NCI-H2196 treated with DMSO at 0.1 percent for 48 hours (cell line): ENCODE data around the gene PKD1L1.

Source experiments
- DNase-seq: peaks from one replicate; lab custom pipeline; 2025; ENCODE audit not compliant: unreplicated experiment; lab: John Stamatoyannopoulos, UW

PKD1L1 gene

DNA sequence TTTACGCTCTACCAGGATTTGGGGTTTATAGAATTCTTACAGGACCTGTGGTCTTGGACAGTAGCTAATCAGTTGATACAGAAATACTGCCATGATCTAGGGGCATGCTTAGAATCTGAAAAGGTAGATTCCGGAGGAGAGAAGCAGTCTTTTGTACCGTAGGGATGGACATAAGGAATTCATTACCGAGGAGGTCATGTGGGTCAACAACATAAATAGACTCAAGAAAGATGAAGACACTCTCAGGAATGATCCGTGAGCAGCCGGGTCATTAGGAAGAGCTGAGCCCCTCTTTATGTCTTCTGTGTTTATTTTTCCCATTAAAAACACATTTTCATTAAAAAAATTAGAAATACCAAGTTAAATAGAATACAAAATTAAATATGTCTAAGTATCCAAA, 206.3 kb downstream of the PKD1L1 start:
- DNase-seq, result no peak

- no peak for DNase-seq
Measured at GRCh38 chr7:47739891-47740290, 208.4 kb downstream of the PKD1L1 start.

DNA sequence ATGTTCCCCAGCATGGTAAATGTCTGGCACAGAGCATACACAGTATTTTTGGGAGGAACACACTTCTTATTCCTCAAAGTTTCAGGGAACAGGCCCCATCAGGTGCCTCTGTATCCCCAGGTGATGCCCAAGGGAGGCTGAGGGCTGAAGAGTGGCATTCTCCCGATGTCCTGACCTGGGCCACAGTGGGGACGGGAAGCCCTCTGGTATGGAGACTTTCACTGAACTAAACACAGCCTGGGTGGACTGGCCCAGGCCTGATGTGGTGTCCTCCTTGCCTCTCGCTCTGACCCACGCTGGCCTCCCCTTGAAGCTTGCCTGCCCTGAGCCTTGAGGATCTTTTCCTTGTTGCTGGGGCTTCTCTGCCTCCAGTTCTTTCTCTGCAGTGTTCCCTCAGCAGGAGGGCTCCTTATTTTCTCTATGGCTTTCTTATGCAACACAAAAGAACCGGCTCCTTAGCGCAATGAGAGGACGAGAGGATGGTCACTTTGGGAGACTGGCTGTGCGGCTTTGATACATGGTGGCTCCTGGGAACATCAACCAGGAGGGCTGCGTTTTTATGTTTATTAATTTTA, 208.9 kb downstream of the PKD1L1 start:
- DNase-seq, result no peak

- DNase-seq, result no peak
Measured at GRCh38 chr7:47738563-47739166, 209.6 kb downstream of the PKD1L1 start.

- no peak for DNase-seq
Measured at GRCh38 chr7:47737601-47738000, 210.7 kb downstream of the PKD1L1 start.

DNA sequence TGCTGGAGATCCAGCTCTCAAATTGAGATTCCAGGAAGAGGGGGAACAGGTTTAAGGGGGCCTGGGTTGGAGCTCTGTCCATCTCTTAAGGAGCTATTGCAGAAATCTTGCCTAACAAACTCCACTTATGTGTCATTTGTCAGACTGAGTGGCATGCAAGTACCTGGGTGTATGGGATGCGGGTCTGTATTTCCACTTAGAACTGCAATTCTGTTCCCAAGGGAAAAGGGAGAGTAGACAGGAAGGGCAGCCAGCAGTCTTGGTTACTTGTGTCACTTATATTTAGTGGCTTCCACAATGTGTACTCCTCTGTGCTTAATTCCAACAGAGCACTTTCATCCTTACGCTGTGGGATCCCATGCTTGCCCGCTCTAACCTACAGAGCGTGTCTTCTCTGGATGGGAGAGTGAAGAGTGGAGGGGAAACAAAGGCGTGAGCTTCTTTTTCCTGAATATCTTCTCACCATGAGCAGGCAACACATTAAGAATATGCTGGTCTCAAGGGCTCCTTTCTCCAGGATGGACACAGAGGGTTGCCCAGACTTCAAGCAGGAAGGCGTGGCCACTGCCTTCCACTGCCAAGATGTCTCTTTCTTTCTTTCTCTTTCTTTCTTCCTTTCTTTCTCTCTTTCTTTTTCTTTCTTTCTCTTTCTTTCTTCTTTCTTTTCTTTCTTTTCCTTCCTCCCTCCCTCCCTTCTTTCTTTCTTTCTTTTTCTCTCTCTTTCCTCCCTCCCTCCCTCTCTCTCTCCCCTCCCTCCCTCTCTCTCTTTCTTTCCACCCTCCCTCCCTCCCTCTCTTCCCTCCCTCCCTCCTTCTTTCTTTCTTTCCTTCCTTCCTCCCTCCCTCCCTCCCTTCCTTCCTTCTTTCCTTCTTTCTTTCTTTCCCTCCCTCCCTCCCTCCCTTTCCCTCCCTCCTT, 212.6 kb downstream of the PKD1L1 start:
- no peak for DNase-seq

GRCh38 chr7:47734949-47735291, 213.3 kb downstream of the PKD1L1 start:
- DNase-seq, result no peak

DNA sequence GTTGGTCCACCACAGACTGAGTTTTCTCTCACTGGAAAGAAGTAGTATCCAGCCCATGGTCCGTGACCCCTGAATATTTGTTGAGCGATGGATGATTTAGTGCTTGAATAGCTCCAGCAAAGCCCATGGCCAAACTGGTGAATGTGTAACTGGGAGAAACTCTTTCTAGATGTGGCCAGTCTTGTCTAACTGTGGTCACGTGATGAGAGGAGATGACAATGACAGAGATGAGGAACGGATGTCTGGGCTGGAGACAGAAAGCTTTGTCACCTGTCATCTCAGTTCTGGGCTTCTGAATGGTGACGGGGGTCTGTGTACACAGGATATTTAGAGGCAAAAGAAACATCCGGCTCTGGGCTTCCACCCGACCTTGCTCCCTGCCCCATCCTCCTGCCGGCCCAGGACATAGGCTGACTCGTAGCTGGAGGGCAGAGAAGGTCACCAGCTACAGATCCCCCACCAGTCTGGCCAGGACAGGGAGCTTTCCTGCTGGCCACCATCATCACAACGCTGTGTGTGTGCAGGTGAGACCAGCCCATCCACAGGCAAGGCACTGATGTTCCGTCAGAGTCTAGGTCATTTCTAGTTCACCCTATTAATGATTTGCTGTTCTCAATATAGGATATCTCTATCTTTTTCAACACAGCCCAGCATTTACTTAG, 213.8 kb downstream of the PKD1L1 start:
- no peak for DNase-seq

DNA sequence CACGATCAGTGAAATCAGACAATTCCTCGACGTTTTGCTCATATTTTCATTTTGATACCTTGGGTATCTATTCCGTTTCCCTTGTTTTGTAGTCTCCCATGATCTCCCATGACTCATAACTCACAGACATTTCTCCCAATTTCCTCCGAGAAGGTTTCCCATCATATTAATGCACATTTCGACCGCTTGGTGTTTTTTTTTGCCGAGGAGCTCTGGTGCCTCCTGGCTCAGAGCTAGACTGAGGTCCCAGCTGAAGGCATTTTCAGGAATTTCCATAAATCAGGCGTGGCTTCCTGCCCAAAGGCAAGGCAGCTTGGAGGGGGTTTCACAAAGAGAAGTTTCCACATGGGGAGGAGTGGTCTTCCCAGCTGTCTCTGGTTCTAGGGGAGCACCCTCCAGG, 218.1 kb downstream of the PKD1L1 start:
- DNase-seq, result no peak

DNA sequence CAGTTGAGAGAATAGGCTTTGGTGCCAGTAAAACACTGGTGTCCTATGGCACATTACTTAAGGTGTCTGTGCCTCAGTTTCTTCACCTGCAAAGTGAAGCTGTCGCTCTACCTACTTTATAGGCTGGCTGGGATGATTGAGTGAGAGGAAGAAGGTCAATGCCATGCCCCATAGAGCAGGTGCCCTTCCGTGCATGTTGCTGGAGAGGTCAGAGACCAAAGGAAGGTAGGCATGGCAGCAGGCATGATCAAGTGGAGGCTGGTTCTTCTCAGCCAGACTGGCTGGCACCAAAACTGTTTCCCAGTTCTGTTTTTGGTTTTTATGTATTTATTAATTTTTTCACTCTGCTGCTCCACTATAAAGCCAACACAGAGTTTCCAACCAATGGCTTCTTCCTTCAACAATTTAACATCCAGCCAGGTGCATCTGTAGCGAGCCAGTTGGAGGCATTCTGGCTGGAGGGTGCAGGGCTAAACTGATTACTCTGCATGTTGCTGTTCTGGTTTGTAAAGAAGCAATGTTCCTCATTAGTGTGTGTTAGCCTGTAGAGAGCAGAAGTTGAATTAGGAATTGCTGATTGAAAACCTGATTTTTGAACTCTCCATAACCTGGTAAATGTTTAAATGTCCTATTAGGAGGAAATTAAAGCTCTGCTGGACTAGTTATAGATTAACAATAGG, 222.1 kb downstream of the PKD1L1 start:
- no peak for DNase-seq

DNA sequence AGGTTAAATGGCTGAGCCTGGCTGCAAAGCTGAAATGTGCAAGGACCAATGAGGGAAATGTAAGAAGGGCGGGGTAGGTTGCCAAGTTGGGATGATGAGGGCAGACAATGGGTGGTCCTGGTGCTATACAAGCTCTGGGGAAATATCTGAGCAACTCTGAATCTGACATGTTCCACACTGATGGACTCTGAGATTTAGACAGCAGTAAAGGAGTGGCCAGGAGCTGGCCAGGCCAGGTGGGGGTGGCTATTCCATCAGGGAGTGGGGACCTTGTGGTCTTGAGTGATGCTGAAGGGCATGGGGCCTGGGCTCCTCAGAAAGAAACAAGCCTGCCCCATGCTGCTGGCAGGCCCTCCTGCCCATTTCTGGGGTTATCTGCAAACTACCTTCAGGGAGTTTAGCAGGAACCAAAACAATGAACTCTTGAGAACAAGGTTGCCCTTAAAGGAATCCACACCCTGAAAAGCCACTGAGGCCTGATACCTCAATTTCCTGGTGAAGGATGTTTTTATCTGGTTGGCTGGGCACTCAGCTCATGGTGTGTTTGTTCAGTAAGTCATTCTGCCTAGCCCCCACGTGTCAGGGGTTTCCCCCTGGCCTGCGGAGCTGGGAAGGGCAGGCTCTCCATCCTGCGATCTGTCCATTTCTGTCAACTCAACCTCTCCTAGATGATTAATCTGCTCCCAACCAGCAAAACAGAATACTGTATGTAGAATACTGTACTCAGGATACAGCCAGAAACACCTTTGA, 223.1 kb downstream of the PKD1L1 start:
- no peak for DNase-seq
